ENCODE data around the gene MKNK1.

The MKNK1 gene

DNA sequence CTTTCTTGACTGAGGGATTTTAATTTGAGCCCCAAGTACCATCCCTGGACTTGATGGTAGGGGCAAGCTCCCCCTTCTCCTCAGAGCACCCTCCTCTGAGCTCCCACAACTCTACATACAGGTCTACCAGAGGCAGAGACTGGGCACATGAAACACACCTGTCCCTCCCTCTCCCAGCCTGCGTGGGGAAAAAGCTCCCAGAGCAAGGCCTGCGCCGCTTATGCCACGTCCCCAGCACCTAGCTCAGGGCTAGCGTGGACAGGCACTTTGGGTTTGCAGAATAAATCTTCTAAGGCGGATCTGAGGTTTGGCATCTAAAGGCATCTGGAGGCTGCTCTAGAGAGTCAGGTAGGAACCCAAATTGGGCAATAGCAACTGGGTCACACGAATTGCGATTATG, 45.1 kb downstream of the MKNK1 start:
- Histone ChIP-seq H3K9ac (ENCODE audit: low read length) (no peak overlapping the region), H3K36me3 (ENCODE audit: control insufficient read depth, insufficient read depth, low read length) (peaks cover 19% of the 10 kb centered on the region), H3K27ac (ENCODE audit: low read depth, low read length) (no peak overlapping the region), H3K4me1 (ENCODE audit: control insufficient read depth, insufficient read depth, low read length) (no peaks in the 10 kb centered on the region), H3K4me3 (ENCODE audit: low read length) (no peak overlapping the region), H3K27me3 (ENCODE audit: control insufficient read depth, insufficient read depth, low read length) (no peaks in the 10 kb centered on the region)

DNA sequence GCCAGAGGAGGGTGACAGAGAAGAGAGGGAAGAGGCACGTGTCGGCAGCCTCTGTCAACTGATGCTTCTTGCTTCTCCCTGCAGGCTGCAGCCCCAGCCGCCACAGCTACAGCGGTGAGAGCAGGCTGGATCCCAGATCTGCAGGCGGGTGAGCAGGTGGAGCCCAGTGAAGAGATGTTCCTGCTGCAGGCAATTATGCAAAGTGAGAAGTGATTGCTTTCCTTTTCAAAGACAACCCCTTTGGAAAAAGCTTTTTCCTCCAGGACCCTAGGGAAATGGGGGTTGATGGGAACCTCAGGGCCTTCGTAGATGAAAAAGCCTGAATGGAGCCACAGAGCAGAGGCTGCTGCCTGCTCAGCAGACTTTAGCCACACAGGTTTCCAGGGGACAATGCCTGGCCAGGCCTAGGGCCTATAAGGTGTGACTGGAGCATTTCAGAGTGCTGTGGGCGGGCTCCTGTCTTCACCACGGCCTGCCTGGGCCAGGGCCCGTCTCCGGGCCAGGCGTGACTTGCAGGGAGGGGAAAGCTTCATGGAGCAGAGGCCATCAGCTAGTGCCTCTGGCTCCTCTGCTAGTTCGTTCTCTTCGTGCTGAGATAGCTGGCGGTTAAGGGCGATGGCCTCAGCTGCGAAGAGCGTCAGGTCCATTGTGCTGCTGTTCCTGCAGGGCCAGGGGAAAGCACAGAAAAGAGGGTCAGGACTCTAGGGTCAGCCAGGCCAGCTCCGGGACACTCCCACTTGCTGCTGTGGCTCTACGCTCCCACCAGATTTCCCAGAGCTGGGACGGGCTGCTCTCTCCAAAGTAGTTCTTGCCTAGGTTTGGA, 45.7 kb downstream of the MKNK1 start:
- H3K4me3 ChIP-seq (ENCODE audit: low read length) = no peak overlapping the region
- H3K27me3 ChIP-seq (ENCODE audit: control insufficient read depth, insufficient read depth, low read length) = no peaks in the 10 kb centered on the region
- no peak overlapping the region for H3K9ac ChIP-seq (ENCODE audit: low read length)
- H3K36me3 ChIP-seq (ENCODE audit: control insufficient read depth, insufficient read depth, low read length) = peaks cover 19% of the 10 kb centered on the region
- no peaks in the 10 kb centered on the region for H3K4me1 ChIP-seq (ENCODE audit: control insufficient read depth, insufficient read depth, low read length)
- no peak overlapping the region for H3K27ac ChIP-seq (ENCODE audit: low read depth, low read length)

DNA sequence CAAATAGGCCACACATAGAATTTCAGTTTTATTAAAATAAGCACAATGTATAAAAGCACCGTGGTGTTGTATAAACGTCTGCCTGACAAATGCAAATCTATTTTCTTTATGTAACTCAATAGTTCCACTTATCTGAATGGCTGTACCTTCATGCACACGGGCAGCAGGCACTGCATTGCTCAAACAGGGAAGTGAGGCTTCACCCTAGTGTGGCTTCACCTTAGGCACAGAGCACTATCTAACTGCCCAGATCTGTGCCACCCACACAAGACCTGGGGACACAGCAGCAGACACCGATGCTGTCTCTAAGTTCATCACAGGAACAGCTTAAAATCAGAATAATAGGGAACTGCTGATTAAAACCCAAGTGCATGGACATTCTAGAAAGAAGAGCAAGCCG, 46.7 kb downstream of the MKNK1 start:
- Histone ChIP-seq H3K4me3 (ENCODE audit: low read length) (no peak overlapping the region), H3K27me3 (ENCODE audit: control insufficient read depth, insufficient read depth, low read length) (no peaks in the 10 kb centered on the region), H3K9ac (ENCODE audit: low read length) (no peak overlapping the region), H3K36me3 (ENCODE audit: control insufficient read depth, insufficient read depth, low read length) (peaks cover 17% of the 10 kb centered on the region), H3K4me1 (ENCODE audit: control insufficient read depth, insufficient read depth, low read length) (no peaks in the 10 kb centered on the region), H3K27ac (ENCODE audit: low read depth, low read length) (no peak overlapping the region)

DNA sequence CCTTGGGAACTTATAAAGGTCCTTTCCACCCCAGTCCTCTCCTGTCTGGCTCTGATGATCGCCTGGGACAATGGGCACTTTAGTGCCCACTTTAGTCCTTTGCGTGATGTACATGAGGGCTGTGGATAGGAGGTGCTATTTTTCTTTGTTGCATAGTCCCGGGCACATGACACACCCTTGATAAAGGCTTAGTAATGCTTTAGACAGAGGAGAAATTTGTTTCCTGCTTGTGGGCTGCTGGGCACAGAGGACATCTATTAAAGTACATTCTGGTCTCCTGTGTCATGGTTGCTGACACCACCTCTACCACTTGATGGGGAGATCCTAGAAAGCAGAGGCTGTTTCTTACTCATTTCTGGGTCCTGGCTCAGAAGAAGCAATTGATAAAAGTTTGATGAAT, 47.2 kb downstream of the MKNK1 start:
- Histone ChIP-seq H3K27me3 (ENCODE audit: control insufficient read depth, insufficient read depth, low read length) (no peaks in the 10 kb centered on the region), H3K27ac (ENCODE audit: low read depth, low read length) (no peak overlapping the region), H3K9ac (ENCODE audit: low read length) (no peak overlapping the region), H3K4me3 (ENCODE audit: low read length) (no peak overlapping the region), H3K4me1 (ENCODE audit: control insufficient read depth, insufficient read depth, low read length) (no peaks in the 10 kb centered on the region), H3K36me3 (ENCODE audit: control insufficient read depth, insufficient read depth, low read length) (peaks cover 14% of the 10 kb centered on the region)

DNA sequence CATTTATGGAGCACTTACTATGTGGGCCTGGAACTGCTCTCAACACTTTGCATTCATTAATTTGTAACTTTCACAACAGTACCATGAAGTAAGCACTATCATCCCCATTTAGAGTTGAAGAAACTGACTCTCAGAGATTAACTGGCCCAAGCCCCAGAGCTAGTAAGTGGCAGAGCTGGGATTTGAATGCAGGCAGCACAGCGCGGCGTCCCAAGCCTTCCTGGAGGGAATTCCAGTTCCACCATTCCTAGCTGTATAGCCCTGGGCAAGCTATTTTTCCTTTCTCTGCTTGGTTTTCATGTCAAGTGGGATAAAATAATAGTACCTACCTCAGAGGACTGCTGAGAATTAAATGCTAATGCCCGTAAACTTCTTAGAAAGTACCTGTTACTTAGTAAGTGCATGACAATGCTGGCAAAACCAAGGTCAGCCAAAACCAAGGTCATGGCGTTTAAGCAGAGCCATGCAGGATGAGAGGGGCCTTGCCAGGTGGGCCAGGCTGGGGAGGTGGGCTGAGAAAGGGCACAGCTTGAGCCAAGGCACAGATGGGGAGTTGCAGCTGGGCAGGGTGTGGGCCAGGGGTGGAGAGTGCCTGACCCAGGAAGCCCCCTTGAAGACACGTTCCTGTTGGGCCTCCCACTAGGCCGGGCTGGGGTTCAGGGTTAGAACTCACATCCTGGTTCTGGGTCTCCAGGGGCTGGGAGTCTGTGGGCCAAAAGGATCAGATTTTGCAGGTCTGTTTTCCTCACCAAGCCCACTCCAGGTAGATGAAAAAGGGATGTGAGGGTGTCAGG, 48.0 kb downstream of the MKNK1 start:
- no peaks in the 10 kb centered on the region for H3K4me1 ChIP-seq (ENCODE audit: control insufficient read depth, insufficient read depth, low read length)
- H3K4me3 ChIP-seq (ENCODE audit: low read length) = no peak overlapping the region
- peaks cover 12% of the 10 kb centered on the region for H3K36me3 ChIP-seq (ENCODE audit: control insufficient read depth, insufficient read depth, low read length)
- no peak overlapping the region for H3K9ac ChIP-seq (ENCODE audit: low read length)
- H3K27ac ChIP-seq (ENCODE audit: low read depth, low read length) = no peak overlapping the region
- H3K27me3 ChIP-seq (ENCODE audit: control insufficient read depth, insufficient read depth, low read length) = no peaks in the 10 kb centered on the region

DNA sequence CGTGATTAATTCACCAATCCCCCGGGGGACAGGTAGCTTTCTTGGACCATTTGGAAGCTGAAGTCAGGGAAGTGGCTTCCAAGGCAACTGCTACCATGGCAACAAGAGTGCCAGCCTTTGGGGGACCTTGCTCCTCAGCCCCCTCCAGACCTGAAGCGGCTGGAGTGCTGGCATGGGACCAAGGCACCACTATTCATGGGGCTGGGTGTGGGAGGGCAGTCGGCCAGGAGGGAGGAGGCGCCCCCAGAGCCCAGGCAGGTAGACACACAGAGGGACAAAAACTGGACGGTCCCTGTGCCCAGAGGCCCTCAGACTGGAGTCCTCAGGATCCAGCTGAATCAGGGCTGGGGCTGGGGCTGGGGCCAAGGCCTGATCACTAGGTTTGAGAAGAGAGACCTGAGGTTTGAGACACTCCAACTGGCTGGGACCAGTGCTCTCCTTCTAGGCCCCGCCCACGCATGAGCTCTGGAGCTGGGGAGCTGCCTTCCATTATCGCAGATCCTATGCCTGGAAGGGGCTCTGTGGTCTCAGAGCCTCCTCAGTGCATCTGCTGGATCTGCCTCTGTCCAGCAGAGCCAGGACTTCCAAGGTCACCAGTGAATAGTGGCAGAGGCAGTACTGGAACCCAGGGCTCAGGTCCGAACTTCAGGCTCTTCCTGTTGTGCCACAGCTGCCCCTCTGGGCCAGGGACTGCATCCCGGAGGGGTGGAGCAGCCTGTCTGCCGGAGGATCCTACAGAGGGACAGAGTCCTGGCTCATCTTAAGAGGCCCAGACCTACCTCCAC, 49.3 kb downstream of the MKNK1 start:
- no peaks in the 10 kb centered on the region for H3K4me1 ChIP-seq (ENCODE audit: control insufficient read depth, insufficient read depth, low read length)
- H3K4me3 ChIP-seq (ENCODE audit: low read length) = no peak overlapping the region
- no peaks in the 10 kb centered on the region for H3K27me3 ChIP-seq (ENCODE audit: control insufficient read depth, insufficient read depth, low read length)
- no peak overlapping the region for H3K27ac ChIP-seq (ENCODE audit: low read depth, low read length)
- peaks cover 3% of the 10 kb centered on the region for H3K36me3 ChIP-seq (ENCODE audit: control insufficient read depth, insufficient read depth, low read length)
- H3K9ac ChIP-seq (ENCODE audit: low read length) = no peak overlapping the region

DNA sequence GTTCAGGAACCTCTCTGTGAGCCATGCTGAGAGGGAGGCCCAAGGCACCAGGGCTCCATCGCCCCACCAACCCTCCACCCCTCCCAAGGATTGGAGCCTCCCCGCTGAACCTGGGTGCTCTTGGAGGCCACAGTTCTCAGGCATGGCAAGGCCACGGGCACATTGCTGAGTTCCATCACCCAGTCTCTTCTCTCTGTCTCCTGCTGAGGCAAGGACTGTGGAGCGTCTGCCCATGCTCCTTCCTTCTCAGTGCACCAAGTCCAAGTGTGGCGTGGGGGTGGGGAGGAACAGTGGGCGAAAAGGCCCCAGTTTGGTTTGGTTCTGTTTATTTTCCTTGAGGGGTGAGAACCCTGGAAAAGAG, 49.9 kb downstream of the MKNK1 start:
- no peaks in the 10 kb centered on the region for H3K36me3 ChIP-seq (ENCODE audit: control insufficient read depth, insufficient read depth, low read length)
- no peaks in the 10 kb centered on the region for H3K27me3 ChIP-seq (ENCODE audit: control insufficient read depth, insufficient read depth, low read length)
- H3K27ac ChIP-seq (ENCODE audit: low read depth, low read length) = no peak overlapping the region
- H3K4me3 ChIP-seq (ENCODE audit: low read length) = no peak overlapping the region
- no peaks in the 10 kb centered on the region for H3K4me1 ChIP-seq (ENCODE audit: control insufficient read depth, insufficient read depth, low read length)
- H3K9ac ChIP-seq (ENCODE audit: low read length) = no peak overlapping the region

DNA sequence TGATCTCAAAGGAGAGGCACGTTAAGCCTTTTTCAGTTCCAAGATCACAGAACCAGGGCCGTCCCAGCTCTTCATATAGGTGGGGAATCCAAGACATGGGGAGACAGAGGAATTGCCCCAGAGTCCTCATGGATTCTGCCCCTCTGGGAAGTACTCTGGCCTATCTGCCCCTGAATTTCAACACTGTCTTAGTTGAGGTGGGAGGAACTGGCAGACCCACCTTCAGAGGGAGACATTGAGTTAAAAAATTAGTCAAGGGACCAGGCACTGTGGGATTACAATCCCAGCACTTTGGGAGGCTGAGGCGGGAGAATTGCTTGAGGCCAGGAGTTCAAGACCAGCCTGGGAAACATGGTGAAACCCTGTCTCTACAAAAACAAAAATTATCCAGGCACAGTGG, 50.6 kb downstream of the MKNK1 start:
- no peak overlapping the region for H3K4me3 ChIP-seq (ENCODE audit: low read length)
- H3K27me3 ChIP-seq (ENCODE audit: control insufficient read depth, insufficient read depth, low read length) = no peaks in the 10 kb centered on the region
- no peaks in the 10 kb centered on the region for H3K4me1 ChIP-seq (ENCODE audit: control insufficient read depth, insufficient read depth, low read length)
- H3K27ac ChIP-seq (ENCODE audit: low read depth, low read length) = no peak overlapping the region
- no peaks in the 10 kb centered on the region for H3K36me3 ChIP-seq (ENCODE audit: control insufficient read depth, insufficient read depth, low read length)
- no peak overlapping the region for H3K9ac ChIP-seq (ENCODE audit: low read length)

DNA sequence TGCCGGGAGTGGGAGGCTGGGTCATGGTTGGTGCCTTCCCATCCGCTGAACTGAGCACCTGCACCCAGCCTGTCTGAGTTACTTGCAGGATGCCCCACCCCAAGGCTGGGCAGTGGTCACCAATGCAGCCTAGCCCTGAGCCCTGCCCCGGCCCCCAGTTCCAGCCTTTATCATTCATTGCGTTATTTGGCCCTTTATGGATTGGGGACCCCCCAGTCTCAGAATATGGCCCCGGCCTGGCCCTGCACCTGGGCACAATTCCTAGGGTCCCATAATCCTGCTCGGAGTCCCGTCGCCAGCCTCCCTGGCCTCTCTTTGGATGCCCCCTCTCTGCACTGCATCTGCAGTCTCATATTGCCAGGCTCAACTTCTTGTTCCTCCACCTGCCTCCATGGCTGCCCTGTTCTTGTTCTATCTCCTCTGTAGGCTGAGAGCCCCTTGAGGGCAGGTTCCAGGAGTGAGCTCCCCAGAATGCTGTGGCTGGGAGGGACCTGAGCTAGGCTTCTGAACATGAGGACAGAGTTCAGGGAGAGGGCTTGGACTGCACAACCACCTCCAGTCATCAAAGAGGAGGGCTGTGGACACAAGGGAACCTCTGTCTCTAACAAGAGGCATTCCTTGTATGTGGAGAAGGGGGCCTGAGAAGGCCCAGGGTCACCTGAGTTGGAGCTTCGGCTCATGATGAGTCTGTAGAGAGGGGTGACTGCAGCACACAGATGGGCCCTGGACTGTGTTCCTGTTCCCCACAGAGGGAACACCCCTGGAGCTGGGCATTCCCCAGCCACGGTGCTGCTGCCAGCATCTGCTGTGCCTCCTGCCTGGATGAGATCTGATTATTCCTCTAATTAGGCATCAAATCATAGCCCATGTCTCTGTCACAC, 51.5 kb downstream of the MKNK1 start:
- H3K27ac ChIP-seq (ENCODE audit: low read depth, low read length) = no peak overlapping the region
- H3K4me3 ChIP-seq (ENCODE audit: low read length) = no peak overlapping the region
- no peaks in the 10 kb centered on the region for H3K36me3 ChIP-seq (ENCODE audit: control insufficient read depth, insufficient read depth, low read length)
- no peak overlapping the region for H3K9ac ChIP-seq (ENCODE audit: low read length)
- H3K4me1 ChIP-seq (ENCODE audit: control insufficient read depth, insufficient read depth, low read length) = no peaks in the 10 kb centered on the region
- no peaks in the 10 kb centered on the region for H3K27me3 ChIP-seq (ENCODE audit: control insufficient read depth, insufficient read depth, low read length)

DNA sequence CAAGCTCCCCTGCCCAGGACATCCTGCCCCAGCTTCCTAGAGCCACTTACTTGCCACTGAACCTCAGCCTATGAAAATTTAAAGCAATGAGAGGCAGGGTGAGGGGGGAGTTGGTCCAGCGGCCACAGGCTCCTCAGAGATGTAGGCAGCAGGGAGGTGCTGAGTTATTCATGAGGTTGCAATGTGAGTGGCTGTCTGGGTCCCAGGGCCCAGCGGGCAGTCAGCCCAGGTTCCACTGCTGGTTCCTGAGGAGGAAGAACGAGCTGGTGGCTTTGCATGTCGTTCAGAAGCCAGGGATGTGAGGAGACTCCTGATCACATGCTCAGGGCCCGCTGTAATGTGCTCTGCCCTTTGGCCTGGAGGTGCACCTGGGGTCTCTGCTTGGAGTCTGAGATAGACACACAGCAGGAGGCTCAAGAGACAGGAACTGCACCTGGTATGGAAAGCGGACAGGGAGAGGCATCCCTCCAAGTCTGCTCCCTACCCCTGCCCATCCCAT, 52.4 kb downstream of the MKNK1 start, which contains the start of gene KNCN:
TSS of gene KNCN (minus strand) at position 51 of the 499 bp plus-strand sequence. CDS start 432 bp downstream, outside the sequence.
- Histone ChIP-seq H3K27ac (ENCODE audit: low read depth, low read length) (no peak within 1 kb of the TSS), H3K4me1 (ENCODE audit: control insufficient read depth, insufficient read depth, low read length) (no peaks in the 10 kb centered on the region), H3K9ac (ENCODE audit: low read length) (no peak within 1 kb of the TSS), H3K27me3 (ENCODE audit: control insufficient read depth, insufficient read depth, low read length) (no peaks in the 10 kb centered on the region), H3K4me3 (ENCODE audit: low read length) (no peak within 1 kb of the TSS), H3K36me3 (ENCODE audit: control insufficient read depth, insufficient read depth, low read length) (no peaks in the 10 kb centered on the region)

DNA sequence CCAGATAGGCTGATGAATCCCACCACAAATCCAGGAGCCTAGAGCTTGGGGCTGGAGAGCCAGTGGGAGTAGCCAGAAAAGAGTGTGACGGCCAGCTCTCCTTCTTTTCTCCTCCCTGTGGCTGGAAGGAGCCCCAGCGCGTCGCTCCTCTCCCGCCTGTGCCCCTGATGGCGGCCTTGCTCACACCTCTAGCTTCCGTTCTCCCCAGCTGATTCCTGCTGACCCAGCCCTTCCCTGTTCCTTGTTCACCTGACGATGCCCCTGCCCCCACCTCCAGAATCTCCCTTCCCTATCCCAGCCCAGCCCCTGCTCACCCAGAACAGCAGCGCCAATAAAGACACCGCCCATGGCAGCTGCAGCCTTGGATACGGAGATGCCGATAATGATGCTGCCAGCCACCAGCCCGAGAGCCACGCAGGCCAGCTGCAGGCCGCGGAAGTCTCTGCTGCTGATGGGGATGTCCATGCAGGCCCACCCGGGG, 53.3 kb downstream of the MKNK1 start:
- Histone ChIP-seq H3K9ac (ENCODE audit: low read length) (no peak overlapping the region), H3K4me3 (ENCODE audit: low read length) (no peak overlapping the region), H3K27ac (ENCODE audit: low read depth, low read length) (no peak overlapping the region), H3K27me3 (ENCODE audit: control insufficient read depth, insufficient read depth, low read length) (no peaks in the 10 kb centered on the region), H3K36me3 (ENCODE audit: control insufficient read depth, insufficient read depth, low read length) (no peaks in the 10 kb centered on the region), H3K4me1 (ENCODE audit: control insufficient read depth, insufficient read depth, low read length) (no peaks in the 10 kb centered on the region)
